Amniotic epithelial cell (primary cell): Measurements from ENCODE around the gene C2CD2.
"Not testable (repeated sequence)": the region's sequence is repeated elsewhere in the genome, so short reads cannot be mapped to it uniquely, and the experiment has no call there.

Experiments
- DNase-seq: peaks from one replicate; pipeline ENCODE4 v3.0.0-alpha.2; 2010; ENCODE audit warnings: low read depth

Gene C2CD2

GRCh38 chr21:41975391-41976272 is 21.8 kb upstream of the C2CD2 start:
- DNase-seq: no peak

GRCh38 chr21:41974752-41975053 is 20.9 kb upstream of the C2CD2 start:
- DNase-seq: no peak

GRCh38 chr21:41973861-41974751 is 20.3 kb upstream of the C2CD2 start:
- no peak for DNase-seq

GRCh38 chr21:41973427-41973831 is 19.6 kb upstream of the C2CD2 start:
- no peak for DNase-seq

- DNase-seq: no peak
Measured at GRCh38 chr21:41972511-41973205, 18.8 kb upstream of the C2CD2 start.

GRCh38 chr21:41971891-41972290 is 18.1 kb upstream of the C2CD2 start:
- DNase-seq: no peak

- DNase-seq: no peak
Measured at GRCh38 chr21:41970751-41971653, 17.2 kb upstream of the C2CD2 start.

- no peak for DNase-seq
Measured at GRCh38 chr21:41970106-41970391, 16.2 kb upstream of the C2CD2 start.

- no peak for DNase-seq
Measured at GRCh38 chr21:41967708-41968107, 13.9 kb upstream of the C2CD2 start.

- no peak for DNase-seq
Measured at GRCh38 chr21:41966872-41967621, 13.2 kb upstream of the C2CD2 start.

- no peak for DNase-seq
Measured at GRCh38 chr21:41966041-41966833, 12.4 kb upstream of the C2CD2 start.

GRCh38 chr21:41965461-41966013 is 11.7 kb upstream of the C2CD2 start:
- no peak for DNase-seq

GRCh38 chr21:41965045-41965444 is 11.2 kb upstream of the C2CD2 start:
- DNase-seq: no peak

GRCh38 chr21:41964171-41964570 is 10.4 kb upstream of the C2CD2 start:
- DNase-seq: no peak

- no peak for DNase-seq
Measured at GRCh38 chr21:41962425-41962966, 8.7 kb upstream of the C2CD2 start.

GRCh38 chr21:41961753-41962152 is 7.9 kb upstream of the C2CD2 start:
- DNase-seq: no peak

- DNase-seq: no peak
Measured at GRCh38 chr21:41961282-41961701, 7.5 kb upstream of the C2CD2 start.

- no peak for DNase-seq
Measured at GRCh38 chr21:41960386-41960785, 6.6 kb upstream of the C2CD2 start.

GRCh38 chr21:41959697-41960096 is 5.9 kb upstream of the C2CD2 start:
- DNase-seq: not testable (repeated sequence)
